ENCODE results near the gene CCL15.

The CCL15 gene

GRCh38 chr17:35965272-35965671, 36.1 kb downstream of the CCL15 start:
- no peak overlapping the region for H3K4me3 ChIP-seq (ENCODE audit: low read length)
- no peak for DNase-seq (ENCODE audit: low read depth, low spot score)

GRCh38 chr17:35963663-35964062, 37.7 kb downstream of the CCL15 start:
- H3K4me3 ChIP-seq (ENCODE audit: low read length) = no peak overlapping the region
- DNase-seq (ENCODE audit: low read depth, low spot score) = no peak

GRCh38 chr17:35953720-35954119, 47.6 kb downstream of the CCL15 start:
- H3K4me3 ChIP-seq (ENCODE audit: low read length) = no peak overlapping the region
- no peak for DNase-seq (ENCODE audit: low read depth, low spot score)

- no peak overlapping the region for H3K4me3 ChIP-seq (ENCODE audit: low read length)
These were observed 52.0 kb downstream of the CCL15 start for GRCh38 chr17:35949401-35949800.

GRCh38 chr17:35948092-35948491, 53.3 kb downstream of the CCL15 start:
- no peak overlapping the region for H3K4me3 ChIP-seq (ENCODE audit: low read length)
- no peak for DNase-seq (ENCODE audit: low read depth, low spot score)

More at GRCh38 chr17:35949401-35949800, 52.0 kb downstream of the CCL15 start:
- DNase-seq (ENCODE audit: low read depth, low spot score) = no peak

Measured in Jurkat, Clone E6-1 (cell line).